PC-3 (cell line): ENCODE results near the gene SEMA4A. TPM values are rescaled to one million over a fixed set of nuclear protein-coding genes. Genes with fewer than 3 reads are reported as not detected.
A peak's percentile ranks its signal among the peaks of the same experiment; 100 is the strongest.

Experiments
- ATAC-seq: fragments of 200-7000 bp; cut with Tn5 transposase; 2 replicates; pipeline ENCODE4 v1.9.1; 2020; ENCODE audit warnings: mild to moderate bottlenecking, moderate library complexity
- BruUV-seq: library from RNA; stranded (reverse); fragments of 400-500 nt; replicated peaks from 2 replicates; lab custom pipeline; 2021; lab: Mats Ljungman, UMichigan
- CTCF ChIA-PET: fragments of 300-600 bp; sonication (Branson Sonifier 250); formaldehyde crosslinking; loops from one replicate; lab custom pipeline; 2022; ENCODE audit warnings: antibody characterized with exemption; lab: Charles Lee
- POLR2A ChIA-PET: fragments of 300-600 bp; sonication (Branson Sonifier 250); formaldehyde crosslinking; loops from one replicate; lab custom pipeline; 2022; ENCODE audit warnings: antibody characterized with exemption; ENCODE audit not compliant: unreplicated experiment; lab: Charles Lee
- DNase-seq: peaks from one replicate; pipeline ENCODE4 v3.0.0-alpha.2; 2015
- H2AFZ ChIP-seq: fragments of 300-600 bp; sonication (generic); 2 replicates; pipeline ENCODE4 v1.6.0; 2016; ENCODE audit warnings: antibody characterized with exemption, low read length
- H3F3A ChIP-seq: fragments of 300-600 bp; sonication (generic); one replicate; pipeline ENCODE4 v1.6.0; 2017; ENCODE audit warnings: antibody characterized with exemption, low read length, control low read depth, mild to moderate bottlenecking; ENCODE audit not compliant: unreplicated experiment
- H3K27ac ChIP-seq: fragments of 300-600 bp; sonication (generic); 2 replicates; pipeline ENCODE4 v1.5.1; 2016; ENCODE audit warnings: mild to moderate bottlenecking, low read length
- H3K27me3 ChIP-seq: fragments of 300-600 bp; sonication (generic); 2 replicates; pipeline ENCODE4 v1.6.1; 2016; ENCODE audit warnings: low read length, mixed read lengths
- H3K36me3 ChIP-seq: fragments of 300-600 bp; sonication (generic); 2 replicates; pipeline ENCODE4 v1.6.1; 2016; ENCODE audit warnings: low read depth, mixed run types, low read length, mixed read lengths
- H3K4me1 ChIP-seq: fragments of 300-600 bp; sonication (generic); 2 replicates; pipeline ENCODE4 v1.5.1; 2016; ENCODE audit warnings: low read length; ENCODE audit not compliant: insufficient read depth
- H3K4me2 ChIP-seq: fragments of 300-600 bp; sonication (generic); 2 replicates; pipeline ENCODE4 v1.6.0; 2016; ENCODE audit warnings: low read length
- H3K4me3 ChIP-seq: fragments of 300-600 bp; sonication (generic); 2 replicates; pipeline ENCODE4 v1.5.1; 2016; ENCODE audit warnings: mild to moderate bottlenecking, low read length, mixed read lengths
- H3K79me2 ChIP-seq: fragments of 300-600 bp; sonication (generic); 2 replicates; pipeline ENCODE4 v1.6.1; 2017; ENCODE audit warnings: low read length, mixed read lengths
- H3K9ac ChIP-seq: fragments of 300-600 bp; sonication (generic); 2 replicates; pipeline ENCODE4 v1.6.0; 2016; ENCODE audit warnings: mild to moderate bottlenecking, low read length
- H3K9me2 ChIP-seq: fragments of 300-600 bp; sonication (generic); replicated peaks from 2 replicates; pipeline ENCODE4 v1.6.1; 2016; ENCODE audit warnings: mixed run types, low read length, mixed read lengths
- H3K9me3 ChIP-seq: fragments of 300-600 bp; sonication (generic); 2 replicates; pipeline ENCODE4 v1.6.1; 2016; ENCODE audit warnings: low read length, mixed read lengths
- H4K20me1 ChIP-seq: fragments of 300-600 bp; sonication (generic); 2 replicates; pipeline ENCODE4 v1.6.1; 2016; ENCODE audit warnings: low read length, mixed read lengths
- EZH2 ChIP-seq: fragments of 300-600 bp; sonication (generic); IDR thresholded peaks from one replicate; pipeline ENCODE4 v1.6.1; 2017; ENCODE audit warnings: antibody characterized with exemption, mild to moderate bottlenecking, low read length; ENCODE audit not compliant: unreplicated experiment
- EZH2phosphoT487 ChIP-seq: fragments of 300-600 bp; sonication (generic); IDR thresholded peaks from 2 replicates; pipeline ENCODE4 v1.6.1; 2018; ENCODE audit warnings: mild to moderate bottlenecking, antibody characterized with exemption, low read length, borderline replicate concordance
- intact Hi-C: fragments of 100-400 bp; cut with micrococcal nuclease; formaldehyde crosslinking; loops from 2 replicates; pipeline ENCODE4 v1.9.0; 2023
- total RNA-seq: library from RNA; depleted of rRNA; stranded (reverse); fragments of >200 nt; gene quantifications from 2 replicates; pipeline ENCODE4 v1.2.3, GENCODE V29; 2014
- TF ChIP-seq, protein P1 (sequence below): fragments of 300-600 bp; sonication (generic); conservative IDR thresholded peaks from 2 replicates; pipeline ENCODE4 v1.5.1; 2017; ENCODE audit warnings: antibody characterized with exemption, low read depth, mild to moderate bottlenecking, low read length

The SEMA4A gene
- total RNA-seq, 1 experiment from 2014 or later: 5.8 TPM

DNA sequence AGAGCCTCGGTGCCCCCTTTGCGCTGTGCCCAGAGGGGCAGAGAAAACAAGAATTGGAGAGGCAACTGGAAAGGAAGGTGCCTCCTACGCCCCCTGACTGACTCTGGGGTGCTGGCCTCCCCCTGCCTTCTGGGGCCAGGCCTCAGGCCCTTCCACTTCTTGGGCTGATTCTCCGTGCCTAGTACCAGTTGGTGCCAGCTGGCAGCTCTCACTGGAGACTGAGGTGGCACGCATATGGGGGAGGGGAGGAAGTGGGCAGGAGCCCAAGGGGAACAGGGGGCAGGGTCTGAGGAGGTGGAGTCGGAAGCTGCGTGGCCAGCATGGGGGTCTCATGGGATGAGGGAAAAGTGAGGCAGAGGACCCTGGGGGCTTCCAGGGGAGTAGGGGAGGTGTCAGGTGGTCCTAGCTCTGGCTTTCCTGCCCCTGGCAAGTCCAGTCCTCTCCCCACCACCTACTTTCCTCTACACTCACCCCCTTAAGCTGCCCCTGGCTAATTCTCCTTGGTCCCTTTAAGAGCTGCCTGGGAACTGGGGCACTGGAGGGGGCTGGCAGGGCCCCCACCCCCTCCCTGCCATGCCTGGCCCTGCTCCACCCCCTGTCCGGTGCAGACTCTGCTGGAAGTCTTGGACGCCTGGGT lies 6.5 kb upstream of the SEMA4A start:
- Histone ChIP-seq H3K27ac (0 out of 2 replicates have a peak overlapping the region, but pooled peaks have one; percentile 1), H3K9me2 (no peaks in the 10 kb centered on the region), H2AFZ (no peak overlapping the region), H3K4me3 (no peak overlapping the region), H3K9ac (peak overlapping the region; percentile 9), H4K20me1 (no peaks in the 10 kb centered on the region), H3K27me3 (no peaks in the 10 kb centered on the region), H3K4me2 (peak overlapping the region; percentile 36; the same call in 1 of the 2 replicates), H3K36me3 (no peaks in the 10 kb centered on the region), H3K79me2 (no peaks in the 10 kb centered on the region), H3K9me3 (no peaks in the 10 kb centered on the region), H3K4me1 (peaks cover 15% of the 10 kb centered on the region), H3F3A (no peaks in the 10 kb centered on the region)
- DNase-seq (peak; percentile 32), ATAC-seq (peak; percentile 5; the same call in 1 of the 2 replicates)
- TF ChIP-seq EZH2phosphoT487: no peak
- TF ChIP-seq EZH2: no peak
- TF ChIP-seq, protein P1, sequence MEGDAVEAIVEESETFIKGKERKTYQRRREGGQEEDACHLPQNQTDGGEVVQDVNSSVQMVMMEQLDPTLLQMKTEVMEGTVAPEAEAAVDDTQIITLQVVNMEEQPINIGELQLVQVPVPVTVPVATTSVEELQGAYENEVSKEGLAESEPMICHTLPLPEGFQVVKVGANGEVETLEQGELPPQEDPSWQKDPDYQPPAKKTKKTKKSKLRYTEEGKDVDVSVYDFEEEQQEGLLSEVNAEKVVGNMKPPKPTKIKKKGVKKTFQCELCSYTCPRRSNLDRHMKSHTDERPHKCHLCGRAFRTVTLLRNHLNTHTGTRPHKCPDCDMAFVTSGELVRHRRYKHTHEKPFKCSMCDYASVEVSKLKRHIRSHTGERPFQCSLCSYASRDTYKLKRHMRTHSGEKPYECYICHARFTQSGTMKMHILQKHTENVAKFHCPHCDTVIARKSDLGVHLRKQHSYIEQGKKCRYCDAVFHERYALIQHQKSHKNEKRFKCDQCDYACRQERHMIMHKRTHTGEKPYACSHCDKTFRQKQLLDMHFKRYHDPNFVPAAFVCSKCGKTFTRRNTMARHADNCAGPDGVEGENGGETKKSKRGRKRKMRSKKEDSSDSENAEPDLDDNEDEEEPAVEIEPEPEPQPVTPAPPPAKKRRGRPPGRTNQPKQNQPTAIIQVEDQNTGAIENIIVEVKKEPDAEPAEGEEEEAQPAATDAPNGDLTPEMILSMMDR: no peak
- intact Hi-C loops: loop anchor here (1.0 to 10.0 kb wide), 4 partner anchors 47 to 168 kb away; partner anchors contain the start of gene SLC25A44
- ChIA-PET CTCF (interaction anchor here (1.9 kb wide), 1 partner anchor 78 kb away, joined by 16 read pairs; no protein-coding TSS in a partner anchor), POLR2A (interaction anchor here (0.7 to 1.2 kb wide), 2 partner anchors 17 to 66 kb away, joined by 3 to 4 read pairs; partner anchors contain the start of gene PMF1)
- BruUV-seq: no TSS peak

DNA sequence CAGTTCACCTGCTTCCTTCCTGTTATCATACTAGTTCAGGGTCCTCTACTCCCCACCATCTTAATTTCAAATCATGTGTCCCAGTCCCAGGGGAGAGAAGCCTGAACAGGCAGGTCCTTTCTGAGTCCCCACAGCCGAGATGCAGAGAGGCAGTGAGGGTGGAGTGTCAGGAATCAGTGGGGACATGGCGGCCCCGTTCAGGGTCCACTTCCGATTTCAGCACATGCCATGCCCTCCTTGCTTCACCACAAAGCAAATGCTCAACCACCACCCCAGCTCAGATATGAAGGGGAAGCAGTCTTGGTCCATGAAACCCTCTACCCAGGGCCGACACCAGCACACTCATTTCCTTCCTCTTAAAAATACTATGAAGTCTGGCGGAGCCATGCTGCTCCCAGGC lies 5.2 kb upstream of the SEMA4A start:
- BruUV-seq: no TSS peak
- TF ChIP-seq EZH2phosphoT487: no peak
- no peak for TF ChIP-seq EZH2
- TF ChIP-seq, protein P1: no peak
- intact Hi-C loops: loop anchor here (10.0 kb wide), 1 partner anchor 167 kb away; no protein-coding TSS in a partner anchor
- Histone ChIP-seq H3K4me1 (peaks cover 25% of the 10 kb centered on the region), H3K9me3 (no peaks in the 10 kb centered on the region), H3K36me3 (no peaks in the 10 kb centered on the region), H3K27me3 (no peaks in the 10 kb centered on the region), H3K27ac (no peak overlapping the region), H4K20me1 (no peaks in the 10 kb centered on the region), H3K9me2 (no peaks in the 10 kb centered on the region), H3F3A (no peaks in the 10 kb centered on the region), H3K4me2 (no peak overlapping the region), H2AFZ (no peak overlapping the region), H3K4me3 (no peak overlapping the region), H3K79me2 (no peaks in the 10 kb centered on the region), H3K9ac (no peak overlapping the region)
- no peak for ATAC-seq
- peak; percentile 1 for DNase-seq
- CTCF ChIA-PET: interaction anchor here (0.7 to 1.9 kb wide), 2 partner anchors 77 to 171 kb away, joined by 3 to 16 read pairs; no protein-coding TSS in a partner anchor
- POLR2A ChIA-PET: interaction anchor here (1.2 kb wide), 1 partner anchor 65 kb away, joined by 4 read pairs; the partner anchor contains the start of gene PMF1
